Panc1 (cell line): ENCODE results near the gene LLGL2. TPM values are rescaled to one million over a fixed set of nuclear protein-coding genes. Genes with fewer than 3 reads are reported as not detected.

Source experiments
- ATAC-seq: fragments of 200-7000 bp; cut with Tn5 transposase; 2 replicates; pipeline ENCODE4 v1.9.1; 2020; ENCODE audit warnings: mild to moderate bottlenecking, moderate library complexity
- BruUV-seq: library from RNA; stranded (reverse); fragments of 400-500 nt; replicated peaks from 2 replicates; lab custom pipeline; 2021; lab: Mats Ljungman, UMichigan
- CTCF ChIA-PET: fragments of 300-600 bp; sonication (Branson Sonifier 250); formaldehyde crosslinking; loops from one replicate; lab custom pipeline; 2022; ENCODE audit warnings: antibody characterized with exemption; lab: Charles Lee
- POLR2A ChIA-PET: fragments of 300-600 bp; sonication (Branson Sonifier 250); formaldehyde crosslinking; loops from one replicate; lab custom pipeline; 2022; ENCODE audit warnings: antibody characterized with exemption; lab: Charles Lee
- DNase-seq: peaks from one replicate; pipeline ENCODE4 v3.0.0-alpha.2; 2010; ENCODE audit warnings: low read depth, low spot score
- H3K27ac ChIP-seq: 2 replicates; pipeline ENCODE4 v1.5.1; 2011; ENCODE audit warnings: mild to moderate bottlenecking, low read length, inconsistent platforms
- H3K27me3 ChIP-seq: fragments of 200-500 bp; sonication (Bioruptor generic); 2 replicates; pipeline ENCODE4 v1.6.0; 2014; ENCODE audit warnings: low read length, inconsistent platforms; ENCODE audit not compliant: control insufficient read depth, insufficient read depth
- H3K36me3 ChIP-seq: fragments of 200-500 bp; sonication (Bioruptor generic); 2 replicates; pipeline ENCODE4 v1.5.1; 2014; ENCODE audit warnings: inconsistent platforms, mild to moderate bottlenecking, low read length, moderate library complexity; ENCODE audit not compliant: control insufficient read depth, insufficient read depth
- H3K4me1 ChIP-seq: 2 replicates; pipeline ENCODE4 v1.5.1; 2011; ENCODE audit warnings: inconsistent platforms, mild to moderate bottlenecking, low read length, moderate library complexity; ENCODE audit not compliant: control insufficient read depth, insufficient read depth
- H3K4me3 ChIP-seq, 2 experiments: 2 replicates each; pipeline ENCODE4 v1.5.1; 2011 to 2012; ENCODE audit warnings: low read depth in 2 of 2, low read length in 2 of 2, mild to moderate bottlenecking in 2 of 2, inconsistent platforms in 1 of 2, moderate library complexity in 1 of 2
- H3K9me3 ChIP-seq: fragments of 200-500 bp; sonication (Bioruptor generic); 2 replicates; pipeline ENCODE4 v1.5.1; 2014; ENCODE audit warnings: low read depth, mild to moderate bottlenecking, inconsistent platforms, low read length, moderate library complexity; ENCODE audit not compliant: control insufficient read depth, insufficient read depth
- POLR2AphosphoS5 ChIP-seq: IDR thresholded peaks from 2 replicates; pipeline ENCODE4 v1.6.1; 2012; ENCODE audit warnings: mild to moderate bottlenecking, low read depth, low read length, moderate library complexity
- SIN3A ChIP-seq: IDR thresholded peaks from 2 replicates; pipeline ENCODE4 v1.6.1; 2012; ENCODE audit warnings: low read depth, mild to moderate bottlenecking, low read length, moderate library complexity, borderline replicate concordance; ENCODE audit not compliant: insufficient read depth
- TCF7L2 ChIP-seq: IDR thresholded peaks from 2 replicates; pipeline ENCODE4 v1.6.1; 2011; ENCODE audit warnings: mild to moderate bottlenecking, low read depth, low read length, inconsistent platforms
- in situ Hi-C: cut with HindIII; loops from 2 replicates; pipeline ENCODE4 v1.10.0; 2016; ENCODE audit warnings: low sequenced_read_pairs, low pct_unique_long_range_greater_than_20kb
- intact Hi-C: fragments of 100-400 bp; cut with micrococcal nuclease; formaldehyde crosslinking; loops from one replicate; pipeline ENCODE4 v1.10.0; 2022; ENCODE audit not compliant: unreplicated experiment
- total RNA-seq: library from RNA; stranded (reverse); gene quantifications from one replicate; pipeline ENCODE4 v1.2.1, GENCODE V29; 2021; ENCODE audit not compliant: unreplicated experiment
- TF ChIP-seq, protein P1 (sequence below), 2 experiments: IDR thresholded peaks; 2 replicates each; pipeline ENCODE4 v1.6.1; 2011 to 2012; ENCODE audit warnings: low read depth in 2 of 2, control low read depth in 1 of 2, low read length in 1 of 2, mild to moderate bottlenecking in 1 of 2, moderate library complexity in 1 of 2; ENCODE audit not compliant: insufficient read depth in 1 of 2
- TF ChIP-seq, protein P2 (sequence below): fragments of 450-650 bp; IDR thresholded peaks from 2 replicates; pipeline ENCODE4 v1.5.1; 2017; ENCODE audit warnings: mild to moderate bottlenecking

The LLGL2 gene
- total RNA-seq, 1 experiment from 2014 or later: 201 TPM

DNA sequence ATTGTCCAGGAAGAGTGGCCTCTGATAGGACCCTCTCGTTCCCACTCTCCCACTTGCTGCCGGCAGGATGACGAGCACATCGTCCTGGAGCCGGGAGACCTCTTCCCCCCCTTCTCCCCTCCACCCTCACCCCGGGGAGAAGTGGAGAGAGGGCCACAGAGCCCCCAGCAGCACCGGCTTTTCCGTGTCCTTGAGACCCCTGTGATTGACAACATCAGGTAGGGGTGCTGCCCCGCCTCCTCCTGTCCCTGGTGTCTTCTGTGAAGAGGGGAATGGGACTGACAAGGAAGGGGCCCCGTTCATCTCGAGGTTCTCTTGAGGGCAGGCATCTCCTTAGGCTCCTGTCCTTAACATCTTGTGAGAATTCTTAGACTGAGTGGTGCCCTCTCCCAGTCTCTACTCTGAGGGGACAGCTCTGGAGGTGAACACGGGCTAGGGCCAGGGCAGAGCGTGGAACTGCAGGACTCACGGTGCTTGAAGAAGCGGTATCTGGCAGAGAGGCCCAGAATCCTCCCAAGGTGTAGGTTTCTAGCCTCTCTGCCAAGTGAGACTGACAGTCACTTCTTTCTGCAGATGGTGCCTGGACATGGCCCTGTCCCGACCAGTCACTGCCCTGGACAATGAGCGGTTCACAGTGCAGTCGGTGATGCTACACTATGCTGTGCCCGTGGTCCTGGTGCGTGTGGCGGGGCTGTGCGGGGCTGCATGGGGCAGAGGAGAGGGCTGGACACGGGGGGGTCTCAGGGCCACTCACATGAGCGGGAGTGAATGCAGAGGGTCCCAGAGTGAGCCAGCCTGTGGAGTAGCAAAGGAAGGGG lies 36.6 kb upstream of the LLGL2 start:
- ATAC-seq: peak; percentile 36; the same call in 1 of the 2 replicates
- DNase-seq: no peak
- intact Hi-C loops: no loop called here
- POLR2A ChIA-PET: interaction anchor here (0.7 kb wide), 1 partner anchor 34 kb away, joined by 7 read pairs; no protein-coding TSS in a partner anchor
- TF ChIP-seq POLR2AphosphoS5 (no peak), SIN3A (no peak), TCF7L2 (no peak)
- TF ChIP-seq, protein P1, sequence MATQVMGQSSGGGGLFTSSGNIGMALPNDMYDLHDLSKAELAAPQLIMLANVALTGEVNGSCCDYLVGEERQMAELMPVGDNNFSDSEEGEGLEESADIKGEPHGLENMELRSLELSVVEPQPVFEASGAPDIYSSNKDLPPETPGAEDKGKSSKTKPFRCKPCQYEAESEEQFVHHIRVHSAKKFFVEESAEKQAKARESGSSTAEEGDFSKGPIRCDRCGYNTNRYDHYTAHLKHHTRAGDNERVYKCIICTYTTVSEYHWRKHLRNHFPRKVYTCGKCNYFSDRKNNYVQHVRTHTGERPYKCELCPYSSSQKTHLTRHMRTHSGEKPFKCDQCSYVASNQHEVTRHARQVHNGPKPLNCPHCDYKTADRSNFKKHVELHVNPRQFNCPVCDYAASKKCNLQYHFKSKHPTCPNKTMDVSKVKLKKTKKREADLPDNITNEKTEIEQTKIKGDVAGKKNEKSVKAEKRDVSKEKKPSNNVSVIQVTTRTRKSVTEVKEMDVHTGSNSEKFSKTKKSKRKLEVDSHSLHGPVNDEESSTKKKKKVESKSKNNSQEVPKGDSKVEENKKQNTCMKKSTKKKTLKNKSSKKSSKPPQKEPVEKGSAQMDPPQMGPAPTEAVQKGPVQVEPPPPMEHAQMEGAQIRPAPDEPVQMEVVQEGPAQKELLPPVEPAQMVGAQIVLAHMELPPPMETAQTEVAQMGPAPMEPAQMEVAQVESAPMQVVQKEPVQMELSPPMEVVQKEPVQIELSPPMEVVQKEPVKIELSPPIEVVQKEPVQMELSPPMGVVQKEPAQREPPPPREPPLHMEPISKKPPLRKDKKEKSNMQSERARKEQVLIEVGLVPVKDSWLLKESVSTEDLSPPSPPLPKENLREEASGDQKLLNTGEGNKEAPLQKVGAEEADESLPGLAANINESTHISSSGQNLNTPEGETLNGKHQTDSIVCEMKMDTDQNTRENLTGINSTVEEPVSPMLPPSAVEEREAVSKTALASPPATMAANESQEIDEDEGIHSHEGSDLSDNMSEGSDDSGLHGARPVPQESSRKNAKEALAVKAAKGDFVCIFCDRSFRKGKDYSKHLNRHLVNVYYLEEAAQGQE (IDR thresholded peaks at IDR 0.05; ENCODE audit: insufficient read depth in 1 of 2, low read depth in 2 of 2, low read length in 1 of 2): no peak
- TF ChIP-seq, protein P2, sequence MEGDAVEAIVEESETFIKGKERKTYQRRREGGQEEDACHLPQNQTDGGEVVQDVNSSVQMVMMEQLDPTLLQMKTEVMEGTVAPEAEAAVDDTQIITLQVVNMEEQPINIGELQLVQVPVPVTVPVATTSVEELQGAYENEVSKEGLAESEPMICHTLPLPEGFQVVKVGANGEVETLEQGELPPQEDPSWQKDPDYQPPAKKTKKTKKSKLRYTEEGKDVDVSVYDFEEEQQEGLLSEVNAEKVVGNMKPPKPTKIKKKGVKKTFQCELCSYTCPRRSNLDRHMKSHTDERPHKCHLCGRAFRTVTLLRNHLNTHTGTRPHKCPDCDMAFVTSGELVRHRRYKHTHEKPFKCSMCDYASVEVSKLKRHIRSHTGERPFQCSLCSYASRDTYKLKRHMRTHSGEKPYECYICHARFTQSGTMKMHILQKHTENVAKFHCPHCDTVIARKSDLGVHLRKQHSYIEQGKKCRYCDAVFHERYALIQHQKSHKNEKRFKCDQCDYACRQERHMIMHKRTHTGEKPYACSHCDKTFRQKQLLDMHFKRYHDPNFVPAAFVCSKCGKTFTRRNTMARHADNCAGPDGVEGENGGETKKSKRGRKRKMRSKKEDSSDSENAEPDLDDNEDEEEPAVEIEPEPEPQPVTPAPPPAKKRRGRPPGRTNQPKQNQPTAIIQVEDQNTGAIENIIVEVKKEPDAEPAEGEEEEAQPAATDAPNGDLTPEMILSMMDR: no peak
- H3K36me3 ChIP-seq: no peaks in the 10 kb centered on the region
- in situ Hi-C loops: no loop called here
- CTCF ChIA-PET: no interaction called here
- no peaks in the 10 kb centered on the region for H3K27me3 ChIP-seq
- H3K9me3 ChIP-seq: no peaks in the 10 kb centered on the region
- H3K27ac ChIP-seq: no peak overlapping the region
- H3K4me1 ChIP-seq: no peaks in the 10 kb centered on the region
- BruUV-seq: no TSS peak
- H3K4me3 ChIP-seq: no peak overlapping the region

DNA sequence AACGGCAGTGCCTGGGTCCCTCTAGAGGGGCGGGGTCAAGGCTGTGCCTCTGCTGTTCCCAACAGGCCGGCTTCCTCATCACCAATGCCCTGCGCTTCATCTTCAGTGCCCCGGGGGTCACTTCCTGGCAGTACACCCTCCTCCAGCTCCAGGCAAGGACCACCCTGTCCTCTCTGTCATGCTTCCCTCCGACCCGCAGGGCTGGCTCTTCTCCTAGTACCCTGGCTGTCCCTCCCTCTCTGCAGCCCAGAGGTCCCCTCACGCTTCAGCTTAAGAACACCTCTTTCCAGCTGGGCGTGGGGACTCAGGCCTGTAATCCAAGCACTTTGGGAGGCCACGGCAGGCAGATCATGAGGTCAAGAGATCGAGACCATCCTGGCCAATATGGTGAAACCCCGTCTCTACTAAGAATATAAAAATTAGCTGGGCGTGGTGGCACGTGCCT lies 36.0 kb upstream of the LLGL2 start:
- DNase-seq: no peak
- in situ Hi-C loops (no loop called here), intact Hi-C loops (no loop called here)
- no peak for TF ChIP-seq POLR2AphosphoS5
- TF ChIP-seq SIN3A: no peak
- TF ChIP-seq, protein P2: no peak
- TF ChIP-seq, protein P1 (IDR thresholded peaks at IDR 0.05; ENCODE audit: insufficient read depth in 1 of 2, low read depth in 2 of 2, low read length in 1 of 2): no peak
- no peak for TF ChIP-seq TCF7L2
- no TSS peak for BruUV-seq
- CTCF ChIA-PET: interaction anchor here (0.5 kb wide), 1 partner anchor 325 kb away, joined by 9 read pairs; no protein-coding TSS in a partner anchor
- POLR2A ChIA-PET: interaction anchor here (0.7 kb wide), 1 partner anchor 35 kb away, joined by 7 read pairs; no protein-coding TSS in a partner anchor
- Histone ChIP-seq H3K36me3 (no peaks in the 10 kb centered on the region), H3K4me1 (no peaks in the 10 kb centered on the region), H3K27me3 (no peaks in the 10 kb centered on the region), H3K4me3 (no peak overlapping the region), H3K27ac (no peak overlapping the region), H3K9me3 (no peaks in the 10 kb centered on the region)
- ATAC-seq: no peak
